ENCODE results near the gene AQP10.

- no peak for TF ChIP-seq CTCF (conservative IDR thresholded peaks at IDR 0.05 in 1 of 2, IDR thresholded peaks at IDR 0.05 in 1 of 2; ENCODE audit: low read depth in 1 of 2, low read length in 2 of 2)
- TF ChIP-seq EZH2 (IDR thresholded peaks at IDR 0.05; ENCODE audit: low read length, missing control alignments): no peak
Measured at GRCh38 chr1:154323493-154323892, 2.6 kb downstream of the AQP10 start.

All from fibroblast of lung (primary cell).